Keratinocyte (primary cell): ENCODE data around the gene RBFOX2. TPM values are rescaled to one million over a fixed set of nuclear protein-coding genes. Genes with fewer than 3 reads are reported as not detected.
"Not testable (repeated sequence)": the region's sequence is repeated elsewhere in the genome, so short reads cannot be mapped to it uniquely, and the experiment has no call there.

Experiments used
- DNase-seq: peaks from one replicate; pipeline ENCODE4 v3.0.0-alpha.2; 2011; ENCODE audit warnings: low read depth, missing footprints, low spot score
- FAIRE-seq: peaks from 2 replicates; lab custom pipeline; 2011; peaks lifted over from hg19 to GRCh38; lab: Jason Lieb, UNC
- H2AFZ ChIP-seq: 2 replicates; pipeline ENCODE4 v1.6.0; 2012; ENCODE audit warnings: low read length, control low read depth, inconsistent platforms; ENCODE audit not compliant: control insufficient read depth
- H3K27ac ChIP-seq: 2 replicates; pipeline ENCODE4 v1.5.1; 2011; ENCODE audit warnings: low read length; ENCODE audit not compliant: control insufficient read depth, insufficient read depth
- H3K27me3 ChIP-seq: 3 replicates; pipeline ENCODE4 v1.6.0; 2011; ENCODE audit warnings: low read length; ENCODE audit not compliant: control insufficient read depth, insufficient read depth; ENCODE audit errors: extremely low read depth
- H3K36me3 ChIP-seq, 2 experiments: 2 replicates in 1 of 2; 3 replicates in 1 of 2; pipeline ENCODE4 v1.5.1; 2011; ENCODE audit warnings: low read length in 2 of 2, mild to moderate bottlenecking in 1 of 2; ENCODE audit not compliant: control insufficient read depth in 2 of 2, insufficient read depth in 2 of 2; ENCODE audit errors: extremely low read depth in 1 of 2
- H3K4me1 ChIP-seq: 3 replicates; pipeline ENCODE4 v1.5.1; 2011; ENCODE audit warnings: low read length; ENCODE audit not compliant: control insufficient read depth, insufficient read depth; ENCODE audit errors: extremely low read depth
- H3K4me2 ChIP-seq: 3 replicates; pipeline ENCODE4 v1.6.0; 2011; ENCODE audit warnings: low read depth, low read length; ENCODE audit not compliant: control insufficient read depth, insufficient read depth; ENCODE audit errors: extremely low read depth
- H3K4me3 ChIP-seq, 3 experiments: fragments of 200-600 bp in 1 of 3; sonication (generic) in 1 of 3; 2 replicates in 2 of 3; 3 replicates in 1 of 3; pipeline ENCODE4 v1.5.1; 2011 to 2016; ENCODE audit warnings: low read length in 3 of 3, mild to moderate bottlenecking in 3 of 3, control low read depth in 2 of 3, inconsistent platforms in 1 of 3, low read depth in 1 of 3, mixed read lengths in 1 of 3, mixed run types in 1 of 3, moderate library complexity in 1 of 3; ENCODE audit not compliant: control insufficient read depth in 2 of 3, insufficient read depth in 2 of 3; ENCODE audit errors: extremely low read depth in 1 of 3
- H3K79me2 ChIP-seq: 2 replicates; pipeline ENCODE4 v1.6.0; 2012; ENCODE audit warnings: low read length; ENCODE audit not compliant: control insufficient read depth, insufficient read depth
- H3K9ac ChIP-seq: 3 replicates; pipeline ENCODE4 v1.6.0; 2011; ENCODE audit warnings: low read length; ENCODE audit not compliant: control insufficient read depth, insufficient read depth; ENCODE audit errors: extremely low read depth
- H3K9me1 ChIP-seq: 3 replicates; pipeline ENCODE4 v1.6.0; 2011; ENCODE audit warnings: low read length; ENCODE audit not compliant: control insufficient read depth, insufficient read depth; ENCODE audit errors: extremely low read depth
- H3K9me3 ChIP-seq: 2 replicates; pipeline ENCODE4 v1.5.1; 2012; ENCODE audit warnings: low read depth, low read length; ENCODE audit not compliant: control insufficient read depth
- H4K20me1 ChIP-seq: 3 replicates; pipeline ENCODE4 v1.6.0; 2011; ENCODE audit warnings: low read length; ENCODE audit not compliant: control insufficient read depth, insufficient read depth; ENCODE audit errors: extremely low read depth
- EZH2 ChIP-seq: IDR thresholded peaks from one replicate; pipeline ENCODE4 v1.6.1; 2012; ENCODE audit warnings: inconsistent platforms, mild to moderate bottlenecking, low read length, moderate library complexity
- dilution Hi-C: fragments of 300-500 bp; cut with MboI; formaldehyde crosslinking; loops from one replicate; pipeline ENCODE4 v1.7.0; 2020; ENCODE audit warnings: low sequenced_read_pairs; ENCODE audit not compliant: extremely low pct_ligation_motif_present
- polyA plus RNA-seq, 5 experiments: library from polyadenylated mRNA; depleted of rRNA in 3 of 5; stranded (reverse) in 3 of 5; stranded (forward) in 1 of 5; unstranded in 1 of 5; fragments of >200 nt; gene quantifications; 1 replicate in 1 of 5; 2 replicates in 3 of 5; 3 replicates in 1 of 5; pipeline versions ENCODE4 v1.2.1 to v1.2.3, GENCODE V29; 2011 to 2012; ENCODE audit warnings: missing spikeins in 2 of 5, low read depth in 1 of 5, low replicate concordance in 1 of 5
- TF ChIP-seq, protein P1 (sequence below), 3 experiments: IDR thresholded peaks in 1 of 3; conservative IDR thresholded peaks in 1 of 3; optimal IDR thresholded peaks in 1 of 3; 2 replicates in 2 of 3; 3 replicates in 1 of 3; pipeline versions ENCODE3 to v1.5.1; 2011; ENCODE audit warnings: low read length in 3 of 3, mild to moderate bottlenecking in 3 of 3, moderate library complexity in 2 of 3, control low read depth in 1 of 3, inconsistent platforms in 1 of 3; ENCODE audit not compliant: insufficient read depth in 2 of 3; ENCODE audit errors: extremely low read depth in 1 of 3

The RBFOX2 gene
- polyA plus RNA-seq, 1 donor (not counting 4 experiments of a cell fraction or from before 2014, with no cell fraction given) = 118 TPM

DNA sequence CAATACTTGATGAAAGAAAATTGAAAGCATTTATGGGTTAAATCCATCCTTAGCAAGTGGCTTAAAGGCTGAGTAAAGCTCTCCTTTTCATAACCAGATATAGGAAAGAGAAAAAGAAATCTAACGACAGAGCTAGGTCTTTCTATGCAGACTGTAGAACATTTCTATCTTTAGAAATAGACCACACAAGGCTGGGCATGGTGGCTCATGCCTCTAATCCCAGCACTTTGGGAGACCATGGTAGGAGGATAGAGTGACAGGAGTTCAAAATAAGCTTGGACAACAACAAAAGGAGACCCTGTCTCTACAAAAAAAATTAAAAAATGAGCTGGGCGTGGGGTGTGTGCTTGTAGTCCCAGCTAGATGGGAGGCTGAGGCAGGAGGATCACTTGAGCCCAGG is 220.2 kb downstream of the RBFOX2 start:
- no peaks in the 10 kb centered on the region for H3K4me1 ChIP-seq
- no peaks in the 10 kb centered on the region for H4K20me1 ChIP-seq
- no peak for TF ChIP-seq EZH2
- TF ChIP-seq, protein P1, sequence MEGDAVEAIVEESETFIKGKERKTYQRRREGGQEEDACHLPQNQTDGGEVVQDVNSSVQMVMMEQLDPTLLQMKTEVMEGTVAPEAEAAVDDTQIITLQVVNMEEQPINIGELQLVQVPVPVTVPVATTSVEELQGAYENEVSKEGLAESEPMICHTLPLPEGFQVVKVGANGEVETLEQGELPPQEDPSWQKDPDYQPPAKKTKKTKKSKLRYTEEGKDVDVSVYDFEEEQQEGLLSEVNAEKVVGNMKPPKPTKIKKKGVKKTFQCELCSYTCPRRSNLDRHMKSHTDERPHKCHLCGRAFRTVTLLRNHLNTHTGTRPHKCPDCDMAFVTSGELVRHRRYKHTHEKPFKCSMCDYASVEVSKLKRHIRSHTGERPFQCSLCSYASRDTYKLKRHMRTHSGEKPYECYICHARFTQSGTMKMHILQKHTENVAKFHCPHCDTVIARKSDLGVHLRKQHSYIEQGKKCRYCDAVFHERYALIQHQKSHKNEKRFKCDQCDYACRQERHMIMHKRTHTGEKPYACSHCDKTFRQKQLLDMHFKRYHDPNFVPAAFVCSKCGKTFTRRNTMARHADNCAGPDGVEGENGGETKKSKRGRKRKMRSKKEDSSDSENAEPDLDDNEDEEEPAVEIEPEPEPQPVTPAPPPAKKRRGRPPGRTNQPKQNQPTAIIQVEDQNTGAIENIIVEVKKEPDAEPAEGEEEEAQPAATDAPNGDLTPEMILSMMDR (optimal IDR thresholded peaks at IDR 0.05 in 1 of 3, IDR thresholded peaks at IDR 0.05 in 1 of 3, conservative IDR thresholded peaks at IDR 0.05 in 1 of 3; ENCODE audit: extremely low read depth in 1 of 3, insufficient read depth in 2 of 3, low read length in 3 of 3) = no peak
- H3K27me3 ChIP-seq = no peaks in the 10 kb centered on the region
- H3K9ac ChIP-seq = no peak overlapping the region
- peaks cover 65% of the 10 kb centered on the region for H3K79me2 ChIP-seq
- H3K27ac ChIP-seq = no peak overlapping the region
- FAIRE-seq = no peak
- H3K9me1 ChIP-seq = no peaks in the 10 kb centered on the region
- dilution Hi-C loops = no loop called here
- H3K4me2 ChIP-seq = no peak overlapping the region
- no peak for DNase-seq
- no peaks in the 10 kb centered on the region for H3K9me3 ChIP-seq
- H3K4me3 ChIP-seq = no peak overlapping the region
- no peak overlapping the region for H2AFZ ChIP-seq
- H3K36me3 ChIP-seq = peaks cover 7 to 20% of the 10 kb centered on the region in 2 experiments

DNA sequence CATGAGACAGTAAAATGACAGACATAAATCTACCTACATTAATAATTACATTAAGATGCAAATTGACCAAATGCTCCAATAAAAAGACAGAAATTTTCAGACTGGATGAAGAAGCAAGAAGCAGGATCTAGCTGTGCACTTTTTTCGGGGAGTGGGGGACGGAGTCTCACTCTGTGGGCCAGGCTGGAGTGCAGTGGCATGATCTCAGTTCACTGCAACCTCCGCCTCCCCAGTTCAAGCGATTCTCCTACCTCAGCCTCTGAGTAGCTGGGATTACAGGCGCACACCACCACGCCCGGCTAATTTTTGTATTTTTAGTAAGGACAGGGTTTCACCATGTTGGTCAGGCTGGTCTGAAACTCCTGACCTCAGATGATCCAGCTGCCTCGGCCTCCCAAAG is 222.0 kb downstream of the RBFOX2 start:
- H3K4me3 ChIP-seq, DNase-seq, H3K9me1 ChIP-seq, H3K4me1 ChIP-seq, H3K4me2 ChIP-seq, dilution Hi-C loops, H3K9ac ChIP-seq, H3K27ac ChIP-seq, FAIRE-seq, H4K20me1 ChIP-seq, H3K27me3 ChIP-seq, H2AFZ ChIP-seq, H3K9me3 ChIP-seq: not testable (repeated sequence)
- Histone ChIP-seq H3K36me3 (peaks cover 11 to 20% of the 10 kb centered on the region in 2 experiments), H3K79me2 (peaks cover 75% of the 10 kb centered on the region)

DNA sequence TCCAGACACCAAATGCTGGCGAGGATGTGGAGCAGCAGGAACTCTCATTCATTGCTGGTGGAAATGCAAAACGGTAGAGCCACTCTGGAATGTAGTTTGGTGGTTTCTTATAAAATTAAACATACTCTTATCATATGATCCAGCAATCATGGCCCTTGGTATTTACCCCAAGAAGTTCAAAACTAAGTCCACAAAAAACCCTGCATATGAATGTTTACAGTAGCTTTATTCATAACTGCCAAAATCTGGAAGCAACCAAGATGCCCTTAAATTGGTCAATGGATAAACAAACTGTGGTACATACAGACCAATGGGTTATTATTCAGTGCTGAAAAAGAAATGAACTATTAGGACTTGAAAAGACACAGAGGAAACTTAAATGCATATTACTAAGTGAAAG is 223.2 kb downstream of the RBFOX2 start:
- Histone ChIP-seq H3K4me1 (no peaks in the 10 kb centered on the region), H3K27me3 (no peaks in the 10 kb centered on the region), H3K9ac (no peak overlapping the region), H3K4me3 (no peak overlapping the region), H3K9me1 (no peaks in the 10 kb centered on the region), H3K27ac (no peak overlapping the region), H2AFZ (no peak overlapping the region), H3K36me3 (peaks cover 11 to 19% of the 10 kb centered on the region in 2 experiments), H3K9me3 (no peaks in the 10 kb centered on the region), H3K79me2 (peaks cover 76% of the 10 kb centered on the region), H4K20me1 (no peaks in the 10 kb centered on the region), H3K4me2 (no peak overlapping the region)
- dilution Hi-C loops = no loop called here
- FAIRE-seq = no peak
- TF ChIP-seq, protein P1 (optimal IDR thresholded peaks at IDR 0.05 in 1 of 3, IDR thresholded peaks at IDR 0.05 in 1 of 3, conservative IDR thresholded peaks at IDR 0.05 in 1 of 3; ENCODE audit: extremely low read depth in 1 of 3, insufficient read depth in 2 of 3, low read length in 3 of 3) = no peak
- no peak for TF ChIP-seq EZH2
- DNase-seq = no peak
